ENCODE results near the gene ACOXL. TPM values are rescaled to one million over a fixed set of nuclear protein-coding genes. Genes with fewer than 3 reads are reported as not detected.

The ACOXL gene
- total RNA-seq, 2 donors from 2014 or later, result 11.7 to 12.3 TPM

DNA sequence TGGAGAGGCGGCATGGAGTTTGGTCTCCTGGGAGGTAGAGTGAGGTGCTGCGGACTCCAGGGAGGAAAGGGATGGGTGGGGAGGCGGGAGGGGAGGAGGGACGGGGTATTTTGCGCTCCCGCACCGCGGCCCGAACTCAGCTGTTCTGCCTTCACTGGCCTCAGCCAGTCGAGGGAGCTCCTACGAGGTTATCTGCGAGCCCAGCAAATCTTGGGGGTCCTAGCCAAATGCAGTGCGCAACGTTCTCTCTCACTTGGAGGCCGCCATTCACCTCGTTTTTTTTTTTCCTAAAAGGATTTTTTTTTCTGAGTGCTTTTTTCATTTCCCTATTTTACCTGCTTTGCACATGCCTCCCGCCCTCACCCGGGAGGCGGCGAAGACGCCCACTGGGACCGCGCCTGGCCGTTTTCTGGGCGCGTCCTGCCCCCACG is 387.5 kb downstream of the ACOXL start:
- Mint-ChIP-seq H3K4me3 (peak overlapping the region; percentile 86), H3K4me1 (peaks cover 19% of the 10 kb centered on the region), H3K36me3 (ENCODE audit: low read depth) (peaks cover 12% of the 10 kb centered on the region), H3K27ac (no peak overlapping the region), H3K9me3 (no peaks in the 10 kb centered on the region), H3K27me3 (ENCODE audit: insufficient read depth) (peaks cover 44% of the 10 kb centered on the region)
- TF ChIP-seq, protein P1, sequence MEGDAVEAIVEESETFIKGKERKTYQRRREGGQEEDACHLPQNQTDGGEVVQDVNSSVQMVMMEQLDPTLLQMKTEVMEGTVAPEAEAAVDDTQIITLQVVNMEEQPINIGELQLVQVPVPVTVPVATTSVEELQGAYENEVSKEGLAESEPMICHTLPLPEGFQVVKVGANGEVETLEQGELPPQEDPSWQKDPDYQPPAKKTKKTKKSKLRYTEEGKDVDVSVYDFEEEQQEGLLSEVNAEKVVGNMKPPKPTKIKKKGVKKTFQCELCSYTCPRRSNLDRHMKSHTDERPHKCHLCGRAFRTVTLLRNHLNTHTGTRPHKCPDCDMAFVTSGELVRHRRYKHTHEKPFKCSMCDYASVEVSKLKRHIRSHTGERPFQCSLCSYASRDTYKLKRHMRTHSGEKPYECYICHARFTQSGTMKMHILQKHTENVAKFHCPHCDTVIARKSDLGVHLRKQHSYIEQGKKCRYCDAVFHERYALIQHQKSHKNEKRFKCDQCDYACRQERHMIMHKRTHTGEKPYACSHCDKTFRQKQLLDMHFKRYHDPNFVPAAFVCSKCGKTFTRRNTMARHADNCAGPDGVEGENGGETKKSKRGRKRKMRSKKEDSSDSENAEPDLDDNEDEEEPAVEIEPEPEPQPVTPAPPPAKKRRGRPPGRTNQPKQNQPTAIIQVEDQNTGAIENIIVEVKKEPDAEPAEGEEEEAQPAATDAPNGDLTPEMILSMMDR (conservative IDR thresholded peaks at IDR 0.05), result no peak
- H3K4me3 ChIP-seq (ENCODE audit: low read length), result peak overlapping the region; percentile 79
- WGBS, 2 experiments (ENCODE audit: insufficient coverage in 1 of 2, insufficient read length in 1 of 2), result 1 to 2% methylated on average over 16 to 27 of the region's 27 CpGs
- H3K27me3 ChIP-seq (ENCODE audit: control insufficient read depth, insufficient read depth, low read length, poor library complexity, severe bottlenecking), result peaks cover 41% of the 10 kb centered on the region
- H3K36me3 ChIP-seq (ENCODE audit: control insufficient read depth, insufficient read depth, low read length), result peaks cover 10% of the 10 kb centered on the region
- H3K4me1 ChIP-seq (ENCODE audit: control insufficient read depth, insufficient read depth, low read length), result peaks cover 3% of the 10 kb centered on the region
- no peak for DNase-seq
- H3K9me3 ChIP-seq (ENCODE audit: control insufficient read depth, low read length), result no peaks in the 10 kb centered on the region
- H3K27ac ChIP-seq (ENCODE audit: low read depth, low read length), result no peak overlapping the region
- H3K9ac ChIP-seq (ENCODE audit: extremely low read depth, low read length, poor library complexity, severe bottlenecking), result no peak overlapping the region

DNA sequence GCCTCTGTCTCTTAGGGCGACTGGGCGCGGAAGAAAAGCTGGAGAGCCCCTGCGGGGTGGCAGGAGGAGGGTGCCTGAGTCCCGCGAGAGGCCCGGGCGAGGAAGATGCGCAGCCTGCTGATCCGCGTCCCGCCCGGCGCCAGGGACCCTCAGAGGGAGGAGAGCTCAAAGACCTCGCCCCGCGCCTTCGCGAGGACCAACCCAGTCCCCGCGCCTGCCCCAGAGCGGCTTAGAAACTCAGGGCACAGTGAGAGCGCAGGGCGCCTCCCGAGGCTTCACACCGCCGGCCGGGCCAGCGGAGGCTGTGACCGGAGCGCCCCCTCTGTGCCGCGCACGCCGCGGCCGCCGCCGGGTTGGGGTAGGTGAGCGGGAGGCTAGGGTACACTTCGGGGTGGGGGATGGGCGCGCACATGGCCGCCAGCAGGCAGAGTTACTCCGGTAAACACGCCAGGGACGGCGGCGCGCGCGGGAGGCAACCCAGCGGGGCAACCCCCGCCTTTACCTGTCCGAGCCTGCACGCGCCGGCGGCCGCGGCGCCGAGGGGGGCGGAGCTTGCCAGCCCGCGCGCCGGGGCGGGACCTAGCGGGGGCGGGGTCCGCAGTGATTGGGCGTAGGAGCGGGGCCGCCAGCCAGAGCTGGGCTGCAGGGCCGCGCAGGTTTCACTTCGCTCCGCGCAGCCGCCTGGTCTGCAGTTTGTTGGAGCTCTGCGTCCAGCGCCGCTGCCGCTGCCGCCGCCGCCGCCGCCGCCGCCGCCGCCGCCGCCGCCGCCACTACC is 388.1 kb downstream of the ACOXL start, which contains the start of gene BCL2L11:
Gene BCL2L11 (plus strand): TSS at position 662 of the 775 bp plus-strand sequence. CDS start 2,832 bp downstream, outside the sequence.
- H3K4me3 Mint-ChIP-seq, result peak within 1 kb of the TSS; percentile 86
- DNase-seq, result peak; percentile 97
- Histone ChIP-seq H3K4me3 (ENCODE audit: low read length) (peak within 1 kb of the TSS; percentile 85), H3K4me1 (ENCODE audit: control insufficient read depth, insufficient read depth, low read length) (peaks cover 3% of the 10 kb centered on the region), H3K9ac (ENCODE audit: extremely low read depth, low read length, poor library complexity, severe bottlenecking) (peak within 1 kb of the TSS; percentile 68), H3K27ac (ENCODE audit: low read depth, low read length) (peak within 1 kb of the TSS; percentile 11), H3K27me3 (ENCODE audit: control insufficient read depth, insufficient read depth, low read length, poor library complexity, severe bottlenecking) (peaks cover 36% of the 10 kb centered on the region), H3K9me3 (ENCODE audit: control insufficient read depth, low read length) (no peaks in the 10 kb centered on the region), H3K36me3 (ENCODE audit: control insufficient read depth, insufficient read depth, low read length) (peaks cover 16% of the 10 kb centered on the region)
- no peaks in the 10 kb centered on the region for H3K9me3 Mint-ChIP-seq
- H3K27ac Mint-ChIP-seq, result peak within 1 kb of the TSS; percentile 94
- peaks cover 18% of the 10 kb centered on the region for H3K36me3 Mint-ChIP-seq (ENCODE audit: low read depth)
- TF ChIP-seq, protein P1 (conservative IDR thresholded peaks at IDR 0.05), result peak; percentile 58
- WGBS, 2 experiments (ENCODE audit: insufficient coverage in 1 of 2, insufficient read length in 1 of 2), result 0% methylated on average over 9 to 98 of the region's 98 CpGs
- peaks cover 42% of the 10 kb centered on the region for H3K27me3 Mint-ChIP-seq (ENCODE audit: insufficient read depth)
- H3K4me1 Mint-ChIP-seq, result peaks cover 19% of the 10 kb centered on the region

DNA sequence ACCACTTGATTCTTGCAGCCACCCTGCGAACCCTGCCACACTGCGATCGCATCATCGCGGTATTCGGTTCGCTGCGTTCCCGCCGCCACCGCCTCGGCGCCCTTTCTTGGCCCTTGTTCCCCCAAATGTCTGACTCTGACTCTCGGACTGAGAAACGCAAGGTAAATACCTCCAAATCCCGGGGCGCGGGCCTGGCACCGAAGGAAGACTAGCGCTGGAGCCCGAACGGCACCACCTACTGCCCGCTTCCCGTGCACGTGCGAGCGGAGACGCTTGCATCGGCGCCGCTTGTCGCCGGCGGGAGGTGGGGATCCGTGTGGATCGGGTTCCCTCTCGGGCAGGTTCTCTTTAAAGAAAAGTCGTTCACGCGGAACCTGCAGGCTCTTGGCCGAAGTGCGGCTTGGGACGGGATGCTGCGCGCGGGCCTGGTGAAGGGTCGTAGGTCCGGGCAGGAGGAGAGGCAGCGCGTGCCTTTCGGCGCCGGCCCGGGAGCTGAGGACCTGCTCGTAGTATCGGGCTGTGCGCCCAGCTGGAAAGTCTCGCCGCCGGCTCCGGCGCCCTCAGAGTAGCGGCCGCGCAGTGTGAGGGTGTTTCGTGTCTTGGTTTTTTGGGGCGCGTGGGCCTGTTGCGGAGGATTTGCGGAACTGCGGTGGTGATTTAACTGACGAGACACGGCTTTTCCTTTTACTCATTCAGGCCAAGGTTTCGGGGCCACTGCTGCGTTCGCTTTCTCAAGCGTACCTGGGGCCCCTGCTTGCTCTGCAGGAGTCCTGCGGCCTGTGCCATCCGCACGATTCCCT is 388.9 kb downstream of the ACOXL start:
- peaks cover 19% of the 10 kb centered on the region for H3K4me1 Mint-ChIP-seq
- no peaks in the 10 kb centered on the region for H3K9me3 Mint-ChIP-seq
- TF ChIP-seq, protein P1 (conservative IDR thresholded peaks at IDR 0.05), result peak; percentile 17
- H3K9ac ChIP-seq (ENCODE audit: extremely low read depth, low read length, poor library complexity, severe bottlenecking), result peak overlapping the region; percentile 68
- H3K9me3 ChIP-seq (ENCODE audit: control insufficient read depth, low read length), result no peaks in the 10 kb centered on the region
- peak overlapping the region; percentile 94 for H3K27ac Mint-ChIP-seq
- peak overlapping the region; percentile 86 for H3K4me3 Mint-ChIP-seq
- DNase-seq, result peak; percentile 83
- H3K27me3 ChIP-seq (ENCODE audit: control insufficient read depth, insufficient read depth, low read length, poor library complexity, severe bottlenecking), result peaks cover 33% of the 10 kb centered on the region
- H3K27ac ChIP-seq (ENCODE audit: low read depth, low read length), result peak overlapping the region; percentile 11
- H3K36me3 ChIP-seq (ENCODE audit: control insufficient read depth, insufficient read depth, low read length), result peaks cover 24% of the 10 kb centered on the region
- WGBS, 2 experiments (ENCODE audit: insufficient coverage in 1 of 2, insufficient read length in 1 of 2), result 0% methylated on average over 38 to 80 of the region's 80 CpGs
- peaks cover 41% of the 10 kb centered on the region for H3K27me3 Mint-ChIP-seq (ENCODE audit: insufficient read depth)
- H3K4me1 ChIP-seq (ENCODE audit: control insufficient read depth, insufficient read depth, low read length), result peaks cover 3% of the 10 kb centered on the region
- peaks cover 25% of the 10 kb centered on the region for H3K36me3 Mint-ChIP-seq (ENCODE audit: low read depth)
- peak overlapping the region; percentile 85 for H3K4me3 ChIP-seq (ENCODE audit: low read length)
